Left kidney (tissue), 2 donors: ENCODE data around the gene VGLL3. TPM values are rescaled to one million over a fixed set of nuclear protein-coding genes. Genes with fewer than 3 reads are reported as not detected.
"Not testable (repeated sequence)": the region's sequence is repeated elsewhere in the genome, so short reads cannot be mapped to it uniquely, and the experiment has no call there.

Experiments
- DNase-seq: peaks from one replicate; pipeline ENCODE4 v3.0.0-alpha.2; 2013
- polyA plus RNA-seq: library from polyadenylated mRNA; unstranded; fragments of 120-200 nt; gene quantifications from one replicate; pipeline ENCODE4 v1.2.1, GENCODE V29; 2013; ENCODE audit not compliant: insufficient read length

The VGLL3 gene
- polyA plus RNA-seq, 1 donor: 5.0 TPM

DNA sequence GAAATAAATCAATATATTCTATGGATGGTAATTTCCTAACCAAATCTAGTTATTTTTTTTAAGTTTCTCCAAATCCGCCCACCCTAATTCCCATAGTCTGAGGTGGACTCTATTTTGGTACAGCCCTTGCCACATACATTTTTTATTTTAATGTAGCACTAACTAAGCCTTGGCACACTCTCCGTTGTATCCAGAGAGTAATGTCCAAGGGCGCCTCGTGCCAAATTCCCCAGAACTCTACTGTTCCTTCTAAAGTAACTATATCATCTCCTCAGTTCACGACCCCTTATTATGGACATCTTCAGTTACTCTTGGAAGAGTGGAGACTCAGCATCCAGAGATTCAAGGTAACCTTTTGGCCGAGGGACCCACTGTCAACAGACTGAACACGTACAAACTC is 1.3 kb downstream of the VGLL3 start:
- no peak for DNase-seq

DNA sequence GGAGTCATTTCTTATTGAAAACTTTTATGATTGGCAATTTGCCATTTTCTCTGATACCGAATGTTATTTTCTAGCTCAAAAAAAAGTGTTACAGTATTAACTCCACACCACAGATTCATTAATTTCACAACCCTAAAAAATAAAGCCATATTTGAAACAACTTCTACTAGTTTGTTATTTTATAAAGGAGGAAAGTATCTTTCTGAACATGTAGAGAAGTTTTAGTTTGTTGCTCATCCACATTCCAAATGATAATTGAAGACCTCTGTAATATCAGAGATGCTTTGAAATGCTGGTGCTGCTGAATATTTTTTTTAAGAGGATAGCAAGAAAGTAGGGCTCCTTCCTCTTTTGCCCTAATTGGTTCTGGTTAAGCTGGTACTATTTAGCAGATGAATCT is 1.9 kb downstream of the VGLL3 start:
- no peak for DNase-seq

DNA sequence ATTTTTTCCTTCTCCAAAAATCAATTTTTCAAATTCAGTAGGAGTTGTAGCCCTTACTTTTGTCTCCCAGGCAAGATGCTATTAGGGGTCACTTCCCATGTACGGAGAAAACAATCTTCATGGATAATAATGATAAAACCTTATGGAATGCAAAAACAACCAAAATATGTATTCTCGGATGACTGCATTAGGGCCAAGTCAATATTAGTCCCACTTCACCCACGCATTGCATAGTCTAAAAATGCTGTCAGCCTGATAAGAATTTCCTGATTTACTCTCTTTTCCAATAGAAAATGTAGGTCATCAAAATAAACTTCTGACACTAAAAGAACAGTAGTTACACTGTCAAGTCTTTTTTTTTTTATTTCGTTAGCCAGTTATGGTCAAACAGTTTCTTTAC is 2.7 kb downstream of the VGLL3 start:
- no peak for DNase-seq

DNA sequence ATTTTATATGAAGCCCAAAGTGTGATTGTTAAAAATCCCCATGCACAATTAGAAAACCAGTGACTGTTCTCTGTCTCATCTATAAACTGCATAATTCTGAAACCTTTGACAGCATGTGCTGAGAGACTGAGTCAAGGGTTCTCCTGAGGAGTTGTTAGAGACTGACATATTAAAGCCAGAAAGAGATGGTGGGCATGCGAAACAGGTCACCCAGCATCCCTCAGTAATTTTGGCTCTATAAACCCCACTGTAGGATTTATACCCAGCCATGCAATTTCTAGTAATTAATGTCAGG is 3.6 kb downstream of the VGLL3 start:
- DNase-seq: no peak

DNA sequence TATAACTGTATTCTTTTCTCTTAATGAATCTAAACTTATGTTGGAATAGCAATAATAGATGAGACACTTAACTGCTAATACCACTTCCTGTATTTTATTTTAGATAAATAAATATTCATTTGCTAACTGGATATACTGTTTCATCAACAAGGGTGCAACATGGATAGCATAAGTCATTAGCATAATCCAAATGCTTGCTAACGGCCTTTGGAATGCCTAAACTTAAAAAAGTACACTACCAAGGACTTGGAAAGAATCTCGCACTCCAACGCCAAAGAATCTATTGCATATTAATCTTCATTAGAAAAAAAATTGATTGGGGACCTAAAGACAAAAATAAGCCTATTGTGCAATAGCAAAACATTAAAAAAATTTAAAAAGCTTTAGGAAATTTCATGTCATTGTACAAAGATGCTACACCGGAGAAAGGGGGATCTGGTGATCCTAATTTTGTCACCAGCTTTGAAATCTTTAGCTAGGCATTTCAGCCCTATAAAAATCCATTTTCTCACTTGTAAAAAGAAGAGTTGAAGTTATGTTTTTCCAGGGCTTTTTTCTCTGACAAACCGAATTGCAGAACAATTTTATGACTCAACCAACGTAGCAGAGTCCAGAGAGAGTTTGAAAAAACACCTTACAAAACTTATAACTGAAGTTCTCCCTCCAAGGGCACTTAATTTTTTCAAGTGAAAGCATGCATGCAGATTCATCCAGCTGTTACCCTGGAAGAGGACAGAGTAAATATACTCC is 4.1 kb downstream of the VGLL3 start:
- DNase-seq: no peak

DNA sequence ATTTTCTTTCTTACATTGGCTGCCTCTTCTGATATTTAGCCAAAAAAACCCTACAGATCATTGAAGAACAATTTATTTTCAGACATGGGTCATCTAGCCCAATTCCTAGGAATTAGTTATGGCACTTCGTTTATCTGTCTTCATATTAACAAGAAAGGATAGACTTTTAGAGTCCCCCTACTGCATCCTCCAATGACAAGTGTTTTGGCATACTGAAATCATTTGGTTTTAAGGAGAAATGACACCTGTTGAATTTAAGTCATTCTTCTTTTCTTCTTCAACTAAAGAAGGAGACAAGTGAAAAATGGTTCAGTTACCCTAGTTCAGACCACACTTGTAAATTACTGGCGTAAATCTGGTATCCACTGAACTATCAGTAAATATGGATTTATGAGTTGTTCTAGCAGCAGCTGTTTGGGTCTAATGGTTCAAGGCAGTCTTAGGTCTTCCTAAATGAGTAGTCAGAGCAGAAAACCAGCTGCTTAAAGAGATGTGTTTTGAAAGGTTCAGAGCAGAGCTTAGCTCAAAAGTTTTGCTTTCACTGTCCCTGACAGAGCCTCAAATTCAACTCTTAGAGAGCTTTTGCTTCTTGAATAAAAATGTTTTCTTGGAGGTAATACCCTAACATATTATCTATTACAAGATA is 5.6 kb downstream of the VGLL3 start:
- DNase-seq: no peak

DNA sequence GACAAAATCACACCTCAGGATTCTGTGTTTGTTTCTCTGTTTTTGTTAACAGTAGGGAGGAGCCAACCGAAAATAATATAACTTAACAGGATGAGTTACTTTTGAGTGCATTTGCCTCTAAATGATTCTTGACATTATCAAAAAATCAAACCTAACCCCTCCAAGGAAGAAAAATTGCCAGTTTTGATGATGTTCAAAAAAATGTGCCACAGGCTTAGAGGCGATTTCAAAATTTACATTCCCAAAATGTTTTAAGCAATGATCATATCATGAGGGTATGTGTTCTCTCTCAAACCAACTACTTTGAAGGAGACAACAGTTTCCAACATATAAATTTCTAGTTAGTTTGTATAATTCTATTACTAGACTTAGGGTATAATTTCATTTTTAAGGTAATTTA is 6.7 kb downstream of the VGLL3 start:
- DNase-seq: no peak

DNA sequence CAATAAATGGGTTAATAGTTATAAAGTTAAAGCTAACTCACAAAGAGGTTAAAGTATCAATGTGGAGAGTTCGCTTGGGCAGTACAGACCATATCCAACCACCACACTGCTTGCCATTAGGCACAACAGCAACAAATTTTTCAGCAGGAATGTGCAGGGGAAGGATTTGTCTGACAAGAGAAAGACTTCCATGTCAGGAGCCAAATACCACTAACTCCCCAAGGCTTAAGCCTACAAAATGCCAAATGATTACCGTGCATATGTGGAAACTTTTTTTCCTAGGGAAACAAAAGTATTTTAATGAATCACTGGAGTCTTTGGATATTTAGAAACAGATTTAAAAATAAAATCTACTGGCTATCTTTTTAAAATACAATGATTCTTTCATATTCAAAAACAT is 8.1 kb downstream of the VGLL3 start:
- DNase-seq: no peak

DNA sequence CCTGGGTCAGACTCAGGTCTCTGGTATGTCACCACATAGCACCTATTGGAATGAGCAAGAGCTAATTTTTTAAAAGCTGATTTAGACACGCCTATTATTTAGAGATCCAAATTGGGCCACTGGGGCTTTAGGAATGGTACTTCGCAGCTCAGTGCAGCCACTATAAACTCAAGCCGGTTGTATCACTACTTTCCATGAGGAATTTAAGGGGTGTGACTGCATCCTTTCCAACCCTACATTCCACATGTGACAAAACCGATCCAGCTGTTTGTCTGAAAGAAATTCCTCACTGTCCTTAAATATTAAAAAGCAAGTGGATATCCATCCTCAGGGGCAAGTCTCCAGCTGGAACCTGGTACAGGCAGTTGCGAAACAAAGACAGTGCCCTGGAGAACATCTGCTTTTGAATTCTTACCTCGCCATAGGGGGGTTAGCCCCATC is 12.8 kb downstream of the VGLL3 start:
- no peak for DNase-seq

DNA sequence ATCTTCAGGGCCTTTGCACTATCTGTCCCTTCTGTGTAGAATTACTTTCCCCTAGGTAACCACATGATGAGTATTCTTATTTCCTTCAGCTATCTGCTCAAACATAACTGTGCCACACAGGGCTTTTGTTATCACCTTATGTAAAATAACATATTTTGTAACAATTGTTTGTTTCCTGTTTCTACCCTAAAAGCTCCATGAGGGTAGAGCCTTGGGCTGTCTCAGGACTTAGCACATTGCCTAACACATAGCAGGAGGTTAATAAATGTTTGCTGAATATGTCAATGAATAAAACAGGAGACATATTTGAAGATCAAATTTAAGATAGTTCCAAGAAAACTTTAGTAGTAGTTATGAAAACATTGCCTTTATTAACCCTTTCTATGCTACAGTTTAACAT is 14.7 kb downstream of the VGLL3 start:
- no peak for DNase-seq

DNA sequence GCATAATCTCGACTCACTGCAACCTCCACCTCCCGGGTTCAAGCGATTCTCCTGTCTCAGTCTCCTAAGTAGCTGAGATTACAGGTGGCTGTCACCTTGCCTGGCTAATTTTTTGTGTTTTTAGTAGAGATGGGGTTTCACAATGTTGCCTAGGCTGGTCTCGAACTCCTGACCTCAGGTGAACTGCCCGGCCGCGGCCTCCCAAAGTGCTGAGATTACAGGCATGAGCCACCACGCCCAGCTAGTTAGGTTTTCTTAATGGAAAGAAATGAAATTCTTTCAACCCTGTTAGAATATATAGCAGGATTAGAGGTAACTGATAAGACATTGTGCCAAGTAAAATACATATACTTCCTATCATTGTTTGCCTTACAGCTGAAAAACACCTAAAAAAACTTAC is 16.8 kb downstream of the VGLL3 start:
- not testable (repeated sequence) for DNase-seq

DNA sequence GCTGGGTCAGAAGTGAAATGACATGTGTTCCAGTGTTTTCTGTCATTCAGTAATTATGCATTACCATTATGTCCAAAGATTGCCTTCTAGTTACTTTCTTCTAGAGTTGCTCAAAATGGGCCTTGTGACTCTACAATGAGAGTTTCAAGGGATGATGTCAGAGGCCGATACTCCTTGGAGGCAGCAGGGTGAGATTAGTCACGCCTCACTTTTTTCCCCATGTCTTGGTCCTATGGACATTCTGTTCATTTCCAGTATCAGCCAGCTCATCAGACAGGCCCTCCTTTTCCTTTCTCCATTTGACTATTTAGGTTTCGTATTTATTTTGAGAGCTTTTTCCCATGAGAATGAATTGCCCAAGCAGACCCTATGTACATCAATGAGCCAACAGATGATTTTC is 17.5 kb downstream of the VGLL3 start:
- DNase-seq: no peak

DNA sequence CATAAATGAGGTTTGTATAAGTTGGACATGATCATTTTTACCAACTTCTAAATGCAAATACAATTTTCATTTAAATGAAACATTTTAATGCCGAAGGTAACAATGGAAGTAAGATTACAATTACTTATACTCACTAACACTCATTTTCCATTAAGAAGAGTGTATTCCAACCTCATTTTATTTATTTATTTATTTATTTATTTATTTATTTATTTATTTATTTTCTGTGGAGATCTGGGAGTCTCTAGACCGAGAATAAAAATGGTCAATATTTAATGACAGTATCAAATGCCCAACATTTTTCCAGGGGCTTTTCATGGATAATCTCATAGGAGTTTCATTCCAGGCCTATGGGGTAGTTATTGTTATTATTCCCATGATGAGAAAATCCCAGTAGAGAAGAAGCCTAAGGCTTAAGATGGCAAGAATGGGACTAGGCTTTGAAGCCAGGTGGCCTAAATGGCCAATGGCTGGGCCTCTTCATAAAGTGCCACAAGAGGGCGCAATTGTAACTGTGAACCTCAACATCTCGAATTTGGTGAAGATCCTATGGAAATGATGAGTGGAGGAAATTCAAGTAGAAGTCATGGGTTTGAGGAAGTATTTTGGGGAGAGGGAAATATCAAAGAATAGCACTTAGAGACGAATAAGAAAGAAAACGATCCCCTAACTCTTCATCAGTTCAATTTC is 21.3 kb downstream of the VGLL3 start:
- no peak for DNase-seq

DNA sequence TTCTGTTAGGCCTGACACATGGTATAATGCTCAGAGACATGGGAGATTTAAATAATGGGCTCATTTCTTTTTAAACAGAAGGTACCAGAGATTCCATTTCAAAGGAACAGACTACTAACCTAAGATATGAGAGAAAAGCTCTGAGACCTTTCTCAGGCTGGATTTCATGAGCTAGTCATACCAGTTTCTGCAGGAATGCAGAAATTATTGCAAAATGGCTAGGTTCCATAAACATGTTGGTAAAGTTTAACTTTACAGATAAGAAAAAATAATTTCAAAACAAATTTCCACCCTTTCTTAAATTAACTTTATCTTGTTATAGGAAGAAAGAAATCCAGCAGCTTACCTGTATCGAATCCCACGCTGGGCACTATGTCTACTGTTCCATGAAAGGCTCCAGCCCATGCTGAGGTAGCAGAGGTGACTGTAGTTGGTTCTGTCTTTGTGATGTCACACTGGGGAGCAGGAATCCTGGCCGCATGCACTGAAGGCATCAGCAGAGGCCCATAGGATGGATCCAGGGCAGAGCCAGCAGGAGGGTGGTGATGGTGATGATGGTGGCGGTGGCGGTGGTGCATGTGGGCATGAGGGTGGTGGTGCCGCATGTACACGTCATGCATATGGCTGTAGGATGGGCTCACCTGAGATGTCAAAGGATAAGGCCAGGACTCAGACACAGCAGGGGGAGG is 22.6 kb downstream of the VGLL3 start:
- no peak for DNase-seq

DNA sequence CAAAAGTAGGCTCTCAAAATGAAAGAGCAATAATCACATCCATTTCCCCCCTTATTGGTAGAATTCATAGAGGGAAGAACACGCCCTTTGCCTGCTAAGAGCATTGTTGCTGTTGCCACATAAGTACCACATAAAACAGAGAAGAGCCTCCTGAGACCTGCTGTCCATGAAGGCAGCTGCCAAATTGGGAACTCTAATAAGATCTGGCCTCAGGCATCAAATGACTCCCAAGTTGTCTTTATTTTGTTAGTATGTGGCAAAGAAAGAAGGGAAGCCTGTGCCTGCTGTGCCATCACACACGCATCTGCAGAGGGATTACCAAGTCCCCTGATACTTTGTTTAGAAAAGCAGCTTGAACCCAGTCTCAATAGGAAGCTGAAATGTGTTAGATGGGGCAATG is 23.9 kb downstream of the VGLL3 start:
- no peak for DNase-seq

DNA sequence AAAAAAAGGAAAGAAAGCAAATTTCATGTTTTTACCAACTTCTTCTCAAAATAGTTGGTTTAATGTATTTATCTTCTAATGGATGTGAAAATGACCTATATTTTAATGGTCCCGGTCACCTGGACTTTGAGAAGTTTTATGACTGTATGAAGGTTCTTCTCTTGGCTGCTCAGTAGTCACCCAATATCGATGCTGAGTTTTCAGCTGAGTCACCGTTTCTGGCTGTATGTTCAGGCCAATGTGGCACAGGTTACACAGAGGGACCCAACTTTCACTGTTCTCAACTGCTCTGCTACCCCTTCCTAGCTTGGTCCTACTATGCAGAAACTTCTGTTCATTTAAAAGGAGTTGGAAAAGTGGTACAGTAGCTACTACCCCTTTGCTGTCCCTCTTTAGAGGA is 25.8 kb downstream of the VGLL3 start:
- DNase-seq: no peak

DNA sequence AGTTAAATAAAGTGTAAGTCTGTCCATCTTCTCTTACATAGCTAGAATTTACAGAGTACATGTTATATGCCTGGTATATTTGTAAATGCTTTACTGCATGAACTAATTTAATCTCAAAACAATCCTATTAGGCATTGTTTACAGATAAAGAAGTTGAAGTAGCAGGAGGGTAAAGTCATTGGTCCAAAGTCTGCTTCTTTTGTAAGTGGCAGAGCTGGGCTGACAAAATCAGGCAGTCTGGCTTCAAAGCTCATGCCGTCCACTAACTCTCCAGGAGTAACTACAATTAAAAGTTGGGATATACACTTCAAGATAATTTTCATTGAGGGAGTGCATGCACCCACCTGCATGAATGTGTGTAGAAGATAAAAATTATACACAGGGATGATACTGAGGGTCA is 27.3 kb downstream of the VGLL3 start:
- no peak for DNase-seq

DNA sequence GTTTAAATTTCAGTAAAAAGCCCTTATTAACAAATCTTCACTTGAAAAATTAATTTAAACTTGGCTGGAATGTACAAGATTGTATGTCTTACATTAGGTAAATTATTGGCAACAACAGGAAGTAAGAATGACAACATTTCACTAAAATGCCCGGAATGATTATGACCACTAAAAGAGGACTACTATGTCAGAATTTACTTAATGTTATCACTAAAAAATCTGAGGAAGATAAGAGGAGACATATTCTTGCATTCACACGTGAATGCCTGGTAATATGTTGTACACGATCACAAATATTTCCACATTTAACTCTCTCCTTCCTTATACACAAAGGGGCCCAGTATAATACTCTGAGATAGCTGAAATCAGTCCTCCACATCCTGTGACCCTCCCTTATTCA is 29.7 kb downstream of the VGLL3 start:
- DNase-seq: no peak

DNA sequence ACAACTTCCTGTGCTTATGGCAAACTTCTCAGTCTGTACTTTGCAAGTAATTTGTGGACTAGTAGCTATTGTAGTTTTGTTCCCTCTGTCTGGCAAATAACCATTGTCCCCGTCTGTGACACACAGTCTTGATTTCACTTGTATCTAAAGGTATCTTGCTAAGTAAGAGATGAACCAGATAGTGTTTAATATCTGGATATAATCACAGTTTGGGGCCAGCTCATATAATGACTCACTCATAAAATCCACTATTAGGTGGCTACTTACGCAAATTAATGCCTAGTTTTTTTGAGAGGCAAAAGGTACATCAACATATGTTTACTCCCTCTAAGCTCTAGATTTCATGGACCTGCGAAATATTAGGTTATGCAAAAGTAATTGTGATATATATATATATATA is 30.4 kb downstream of the VGLL3 start:
- no peak for DNase-seq

DNA sequence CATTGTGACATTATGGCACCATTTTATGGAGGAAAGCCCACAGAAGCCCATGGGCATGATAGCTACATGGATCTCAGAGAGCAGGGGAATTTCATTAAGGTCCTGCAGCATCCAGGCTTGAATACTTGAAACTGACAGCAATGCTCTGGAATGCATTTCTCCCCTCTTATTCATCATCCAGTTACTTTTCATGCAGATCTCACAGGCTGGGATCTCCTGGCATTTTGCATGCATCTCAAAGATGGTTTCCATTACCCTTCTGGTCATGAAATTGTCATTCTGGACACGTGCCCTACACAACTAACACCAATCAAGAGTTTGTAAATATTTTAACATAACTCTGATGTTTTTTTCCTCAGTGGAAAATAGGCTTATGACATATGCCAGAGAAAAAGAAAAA is 32.4 kb downstream of the VGLL3 start:
- no peak for DNase-seq

DNA sequence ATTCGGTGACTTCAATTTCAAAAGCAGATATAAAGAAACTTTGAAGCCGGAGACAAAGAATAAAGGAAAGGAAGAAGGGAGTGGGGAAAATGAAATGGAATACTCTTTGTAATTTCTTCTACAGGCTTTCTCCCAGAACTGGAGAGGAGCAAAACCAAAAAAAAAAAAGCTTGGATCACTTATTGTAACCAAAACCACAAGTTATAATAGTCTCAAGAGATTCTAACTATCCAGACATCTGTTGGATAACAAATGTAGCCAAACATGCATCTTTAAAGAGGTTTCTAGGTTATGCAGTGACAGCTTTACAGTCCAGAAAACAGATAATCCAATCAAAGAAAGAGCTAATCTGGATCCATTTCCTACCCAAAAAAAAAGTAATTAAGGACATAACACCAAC is 36.2 kb downstream of the VGLL3 start:
- DNase-seq: no peak

DNA sequence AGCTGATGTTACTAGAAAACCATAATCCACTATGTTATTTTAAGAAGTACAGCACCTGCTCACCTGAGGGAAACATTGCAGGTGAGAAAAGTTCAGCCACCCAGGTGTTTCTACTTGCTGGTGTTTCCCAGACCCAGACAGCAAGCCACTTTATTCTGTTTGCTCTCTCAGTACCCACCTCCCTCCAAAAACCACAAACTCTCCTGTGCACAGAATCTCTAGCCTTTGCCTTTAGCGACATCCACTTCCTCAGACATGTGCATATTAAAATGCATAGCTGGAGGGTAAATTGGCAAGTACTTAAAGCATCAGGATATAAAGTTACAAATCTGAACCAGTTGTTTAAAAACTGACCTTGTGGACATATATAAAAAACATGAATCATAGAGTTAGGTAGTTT is 36.7 kb downstream of the VGLL3 start:
- no peak for DNase-seq

DNA sequence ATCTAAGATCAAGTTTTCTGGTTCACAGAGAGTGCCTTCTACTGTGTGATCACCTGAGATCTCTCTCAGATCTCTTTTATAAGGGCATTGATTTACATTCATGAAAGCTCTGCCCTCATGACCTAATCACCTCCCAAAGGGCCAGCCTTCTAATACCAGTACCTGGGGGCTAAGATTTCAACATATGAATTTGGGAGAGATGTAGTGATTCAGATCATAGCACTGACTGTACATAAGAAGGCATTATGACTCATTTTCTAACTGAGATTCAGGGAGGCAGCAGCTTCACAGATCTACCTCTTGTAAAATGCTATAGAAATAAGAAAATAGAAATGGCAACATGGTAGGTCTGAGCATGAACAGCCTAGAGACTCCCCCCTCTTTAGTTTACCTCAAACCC is 39.6 kb downstream of the VGLL3 start:
- DNase-seq: no peak
